Fibroblast of upper back skin (primary cell): Measurements from ENCODE around the gene RASSF5.

Source experiments
- DNase-seq: peaks from one replicate; pipeline ENCODE4 v3.0.0-alpha.2; 2013

RASSF5 gene

DNA sequence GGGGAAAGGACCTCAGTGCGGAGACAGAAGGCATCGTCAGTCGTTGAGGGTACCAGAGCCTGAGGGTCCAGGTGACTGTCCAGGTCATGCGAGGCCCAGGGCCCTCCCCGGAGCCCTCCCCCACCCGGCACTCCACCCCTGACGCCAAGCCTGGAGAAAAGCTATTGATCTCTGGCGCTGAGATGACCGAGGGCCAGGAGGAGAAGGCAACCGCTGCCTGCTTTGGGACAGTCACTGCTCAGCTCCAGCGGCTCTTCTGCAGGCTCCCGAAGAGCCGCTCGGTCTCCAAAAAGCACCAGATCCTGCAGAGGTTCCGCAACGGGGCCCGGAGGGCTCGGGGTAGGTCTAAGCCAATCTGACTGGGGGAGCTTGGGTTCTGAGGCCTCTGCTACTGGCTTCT lies 10.9 kb downstream of the RASSF5 start:
- DNase-seq = no peak

DNA sequence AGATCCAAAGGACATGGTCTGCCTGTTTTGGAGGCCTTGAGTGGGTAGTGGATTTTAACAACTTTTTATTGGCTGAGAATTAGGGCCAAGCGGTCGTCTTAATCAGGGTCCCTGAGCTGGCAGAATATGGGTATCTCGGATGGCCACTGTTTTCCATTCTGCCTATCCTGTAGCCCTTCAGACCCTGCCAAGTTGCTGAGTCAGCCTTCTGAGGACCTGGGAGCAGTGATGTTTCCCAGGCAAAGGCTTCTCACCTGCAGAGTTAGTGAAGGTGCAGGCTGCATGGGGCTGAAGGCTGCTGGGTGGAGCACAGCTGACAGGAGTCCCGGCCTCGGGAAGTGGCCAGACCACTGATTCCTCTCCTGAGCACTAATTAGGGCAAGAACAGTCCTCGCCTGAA lies 11.4 kb downstream of the RASSF5 start:
- no peak for DNase-seq

GRCh38 chr1:206521127-206521526 lies 13.8 kb downstream of the RASSF5 start:
- no peak for DNase-seq

DNA sequence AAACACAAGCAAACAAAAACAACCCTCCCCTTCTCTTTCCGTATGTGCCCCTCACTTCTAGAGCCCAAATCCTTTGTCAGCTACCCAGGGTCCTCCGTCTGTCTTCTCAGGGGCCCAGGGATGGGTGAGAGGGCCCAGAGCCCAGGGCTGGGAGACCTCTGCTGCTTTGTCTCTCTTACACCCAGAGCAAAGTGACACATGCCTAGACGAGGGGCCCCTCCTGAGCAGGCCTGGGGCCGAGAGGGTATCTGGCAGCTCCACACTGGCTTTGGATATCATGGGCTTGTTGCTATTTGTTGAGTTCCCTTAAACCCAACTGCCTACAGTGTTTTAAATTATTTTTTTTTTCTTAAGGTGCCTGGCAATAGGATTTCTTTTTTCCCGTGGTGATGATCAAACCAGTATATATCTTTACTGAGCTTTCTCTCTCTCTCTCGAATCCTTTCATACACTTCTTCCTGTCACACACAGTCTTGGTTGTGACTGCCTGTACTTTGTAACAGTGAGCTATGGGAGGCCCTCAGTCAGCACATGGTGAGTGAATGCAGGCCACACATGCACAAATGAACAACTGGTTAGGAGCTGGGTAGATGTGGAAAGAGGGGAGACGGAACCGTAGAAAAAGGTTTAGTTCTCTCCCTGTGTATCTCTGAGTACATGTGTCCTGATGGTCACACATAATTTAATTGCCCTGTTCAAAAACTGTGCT lies 14.5 kb downstream of the RASSF5 start:
- no peak for DNase-seq

DNA sequence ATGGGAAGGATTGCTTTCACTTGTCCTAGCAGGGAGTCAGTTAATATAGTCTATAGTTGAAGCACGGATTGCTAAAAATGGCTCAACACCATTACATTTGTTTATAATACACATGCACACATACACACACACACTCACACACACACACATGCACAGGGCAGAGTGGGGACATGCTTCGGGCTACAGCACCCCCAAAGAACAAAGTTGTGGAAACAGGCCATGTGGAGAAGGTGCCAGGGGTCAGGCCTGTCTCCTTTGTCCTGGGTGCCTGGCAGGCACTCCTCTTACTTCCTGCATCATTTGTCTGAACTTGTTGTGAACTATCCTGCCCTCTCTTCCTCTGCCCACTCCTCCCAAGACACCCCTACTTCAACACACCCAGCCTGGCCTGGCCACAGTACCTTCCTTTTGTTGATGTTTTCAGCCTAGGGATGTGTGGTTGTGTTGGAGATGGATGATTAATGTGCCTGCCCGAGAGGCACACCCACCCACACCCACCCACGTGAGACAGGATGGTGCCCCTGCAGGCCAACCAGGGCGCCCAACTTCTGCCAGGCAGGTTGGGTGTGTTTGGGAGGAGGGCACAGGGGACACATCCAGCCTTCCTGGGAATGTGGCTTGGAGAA lies 17.5 kb downstream of the RASSF5 start:
- no peak for DNase-seq

DNA sequence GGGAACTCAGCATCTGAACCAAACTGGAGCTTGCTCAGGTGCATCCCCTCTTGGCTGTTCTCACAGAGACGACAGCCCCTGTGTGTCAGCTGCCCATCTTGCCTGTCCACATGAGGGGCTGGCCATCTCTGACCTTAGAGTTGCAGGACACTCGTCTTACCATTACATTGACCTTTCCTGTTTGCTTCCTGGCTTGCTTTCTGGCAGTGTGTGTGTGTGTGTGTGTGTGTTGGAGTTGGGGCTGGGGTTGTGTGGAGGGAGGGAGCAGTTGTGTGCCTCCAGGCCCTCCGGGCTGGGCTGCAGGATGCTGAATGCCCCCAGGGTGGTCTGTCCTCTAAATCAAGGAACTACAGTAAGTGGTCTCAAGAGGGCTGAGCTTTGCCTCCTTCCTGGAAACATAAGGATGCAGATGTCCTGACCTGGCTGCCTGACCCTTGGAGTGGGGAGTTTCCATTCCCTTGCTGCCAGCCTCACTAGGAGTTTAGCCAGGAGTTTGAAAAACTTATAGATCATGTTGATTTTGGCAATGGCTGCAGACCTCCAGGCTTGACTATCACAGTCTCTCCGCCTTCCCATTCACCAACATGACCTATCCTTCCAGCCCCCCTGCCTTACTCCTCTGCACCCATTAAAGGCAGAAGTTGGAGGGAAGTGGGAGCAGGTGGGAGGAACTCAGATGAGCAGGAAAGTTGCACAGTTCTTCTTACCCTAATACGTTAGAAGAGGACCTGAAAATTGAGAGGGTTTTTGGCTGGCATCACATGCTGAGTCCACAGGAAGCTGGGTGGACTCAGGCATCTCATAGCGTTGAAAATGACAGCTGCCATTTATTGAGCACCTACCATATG lies 19.0 kb downstream of the RASSF5 start:
- no peak for DNase-seq

- DNase-seq = no peak
Observed at GRCh38 chr1:206529425-206529824, 22.1 kb downstream of the RASSF5 start.

- DNase-seq = no peak
Observed at GRCh38 chr1:206532368-206532767, 25.0 kb downstream of the RASSF5 start.

DNA sequence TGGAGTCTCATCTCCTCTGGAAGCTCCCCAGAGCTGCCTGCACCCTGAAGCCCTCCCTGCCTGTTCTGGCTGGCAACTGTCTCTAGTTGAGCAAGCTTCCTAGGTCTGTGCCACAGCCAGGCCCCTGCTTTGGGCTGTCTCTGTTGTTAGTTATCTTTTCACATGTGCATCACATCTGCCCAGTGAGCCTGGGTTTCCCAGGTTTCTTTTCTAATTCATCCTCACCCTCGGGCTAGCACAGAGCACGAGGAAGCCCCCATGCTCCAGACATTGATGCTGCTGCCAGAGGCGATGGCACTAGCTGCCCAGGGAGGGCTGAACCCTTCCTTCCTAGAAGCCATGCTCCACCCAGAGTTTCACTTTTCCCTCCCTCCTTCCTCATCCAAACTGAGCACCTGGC lies 27.2 kb downstream of the RASSF5 start:
- DNase-seq = no peak

DNA sequence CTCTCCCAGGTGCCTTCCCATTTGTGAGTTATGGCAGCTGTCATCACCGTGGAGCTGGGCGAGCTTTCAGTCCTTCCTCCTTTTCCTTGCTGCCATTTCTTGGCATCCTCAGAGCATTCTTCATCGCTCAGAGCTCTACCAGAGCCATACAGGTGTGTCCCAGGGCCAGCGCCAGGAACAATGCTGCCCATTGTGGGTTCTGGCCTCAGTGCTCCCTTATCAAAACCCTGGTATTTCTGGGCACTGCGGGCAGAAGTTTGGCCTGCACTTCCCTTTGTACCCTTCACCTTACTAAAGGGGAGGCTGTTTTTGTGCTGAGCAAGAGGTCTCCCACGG lies 28.5 kb downstream of the RASSF5 start:
- no peak for DNase-seq

GRCh38 chr1:206537141-206537540 lies 29.8 kb downstream of the RASSF5 start:
- peak; percentile 69 for DNase-seq

GRCh38 chr1:206538086-206538770 lies 30.9 kb downstream of the RASSF5 start:
- DNase-seq = no peak

DNA sequence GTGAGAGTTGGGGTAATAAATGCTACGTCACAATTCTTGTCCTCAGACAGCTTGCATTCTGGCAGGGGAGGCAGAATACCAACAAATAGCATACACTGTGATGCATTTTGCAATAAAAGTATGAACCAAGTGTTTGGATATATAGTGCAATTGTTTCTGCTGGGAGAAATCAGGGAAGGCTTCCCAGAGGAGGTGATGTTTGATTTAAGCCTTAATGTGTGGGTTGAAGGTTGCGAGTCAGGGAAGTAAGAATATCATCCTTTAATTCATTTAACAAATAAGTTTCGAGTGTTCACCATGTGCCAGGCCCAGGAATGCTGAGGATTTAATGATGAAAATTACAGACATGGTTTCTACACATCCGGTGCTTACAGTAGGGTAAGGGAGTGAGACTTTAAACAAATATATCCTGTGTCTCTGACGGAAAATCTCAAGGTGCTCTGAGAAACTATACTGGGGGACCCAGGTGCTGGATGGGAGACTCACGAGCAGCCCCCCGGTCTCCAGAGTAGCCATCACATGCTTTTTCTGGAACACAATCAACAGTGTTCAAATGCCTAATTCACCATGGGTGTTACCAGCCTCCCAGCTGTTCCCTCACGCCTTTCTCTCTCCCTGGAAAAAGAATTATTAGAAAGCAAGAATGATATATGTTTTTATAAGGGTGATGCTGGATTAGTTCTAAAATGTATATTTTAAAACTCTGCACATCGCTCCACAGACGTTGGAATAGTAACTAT lies 31.7 kb downstream of the RASSF5 start:
- no peak for DNase-seq

GRCh38 chr1:206540044-206540780 lies 32.9 kb downstream of the RASSF5 start:
- DNase-seq = no peak

GRCh38 chr1:206541236-206541833 lies 34.0 kb downstream of the RASSF5 start:
- DNase-seq = no peak

- peak; percentile 51 for DNase-seq
Observed at GRCh38 chr1:206544562-206545257, 37.4 kb downstream of the RASSF5 start.

DNA sequence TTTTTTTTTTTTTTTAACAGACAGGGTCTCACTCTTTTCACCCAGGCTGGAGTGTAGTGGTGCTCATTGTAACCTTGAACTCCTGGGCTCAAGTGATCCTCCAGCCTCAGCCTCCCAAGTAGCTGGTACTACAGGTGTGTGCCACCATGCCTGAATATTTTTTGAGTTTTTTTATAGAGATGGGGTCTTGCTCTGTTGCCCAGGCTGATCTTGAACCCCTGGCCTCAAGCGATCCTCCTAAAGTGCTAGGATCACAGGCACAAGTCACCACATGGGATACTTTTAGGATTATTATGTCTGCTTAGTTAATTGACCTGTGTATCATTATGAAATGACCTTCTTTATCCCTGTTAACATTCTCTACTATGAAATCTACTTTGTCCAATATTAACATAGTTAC lies 38.0 kb downstream of the RASSF5 start:
- no peak for DNase-seq

DNA sequence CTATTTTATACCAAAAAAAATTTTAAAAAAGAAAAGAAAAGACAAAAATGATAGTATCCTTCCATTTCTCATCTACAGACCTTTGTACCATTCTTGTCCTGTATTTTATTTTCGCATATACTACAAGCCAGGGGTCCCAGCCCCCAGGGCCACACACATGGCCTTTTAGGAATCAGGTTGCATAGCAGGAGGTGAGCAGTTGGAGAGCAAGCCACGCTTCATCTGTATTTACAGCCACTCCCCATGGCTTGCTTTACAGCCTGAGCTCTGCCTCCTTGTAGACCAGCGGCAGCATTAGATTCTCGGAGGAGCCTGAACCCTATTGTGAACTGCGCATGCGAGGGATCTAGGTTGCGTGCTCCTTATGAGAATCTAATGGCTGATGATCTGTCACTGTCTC lies 39.8 kb downstream of the RASSF5 start:
- no peak for DNase-seq

- no peak for DNase-seq
Observed at GRCh38 chr1:206550446-206550845, 43.1 kb downstream of the RASSF5 start.

- no peak for DNase-seq
Observed at GRCh38 chr1:206551296-206551985, 44.1 kb downstream of the RASSF5 start.
